HepG2 (cell line): ENCODE measurements around the gene EGFL8.

Source experiments
- ARID5B ChIP-seq: IDR thresholded peaks from 2 replicates; pipeline ENCODE4 v1.4.0; 2020; ENCODE audit warnings: mild to moderate bottlenecking, missing genetic modification reagents
- CEBPB ChIP-seq: IDR thresholded peaks from 2 replicates; pipeline ENCODE4 v1.6.1; 2011; ENCODE audit warnings: low read depth, low read length, improper control_type of control experiment, borderline replicate concordance
- ESRRA ChIP-seq: sonication (generic); formaldehyde crosslinking; IDR thresholded peaks from 2 replicates; pipeline ENCODE4 v1.5.1; 2020; ENCODE audit warnings: mild to moderate bottlenecking, low read depth, missing genetic modification reagents
- EZH2 ChIP-seq: conservative IDR thresholded peaks from 2 replicates; pipeline ENCODE4 v1.6.1; 2012; ENCODE audit warnings: mild to moderate bottlenecking, low read depth, low read length, moderate library complexity
- HDAC2 ChIP-seq: sonication (generic); formaldehyde crosslinking; IDR thresholded peaks from 2 replicates; pipeline ENCODE4 v1.4.0; 2020; ENCODE audit warnings: missing genetic modification reagents
- MAFF ChIP-seq: IDR thresholded peaks from 2 replicates; pipeline ENCODE4 v1.6.1; 2011; ENCODE audit warnings: low read depth, low read length, improper control_type of control experiment
- NFATC3 ChIP-seq: sonication (generic); formaldehyde crosslinking; IDR thresholded peaks from 2 replicates; pipeline ENCODE4 v1.5.1; 2020; ENCODE audit warnings: mild to moderate bottlenecking, missing genetic modification reagents
- POLR2A ChIP-seq, 2 experiments: IDR thresholded peaks; 2 replicates each; pipeline ENCODE4 v1.6.1; 2011; ENCODE audit warnings: low read depth in 2 of 2, low read length in 2 of 2, mild to moderate bottlenecking in 1 of 2, moderate library complexity in 1 of 2; ENCODE audit not compliant: insufficient read depth in 1 of 2
- POLR2AphosphoS5 ChIP-seq: IDR thresholded peaks from 2 replicates; pipeline ENCODE4 v1.6.1; 2012; ENCODE audit warnings: low read depth, low read length
- REST ChIP-seq, 2 experiments: IDR thresholded peaks; 2 replicates each; pipeline ENCODE4 v1.6.1; 2011 to 2012; ENCODE audit warnings: low read length in 2 of 2, borderline replicate concordance in 1 of 2, low read depth in 1 of 2, mild to moderate bottlenecking in 1 of 2, moderate library complexity in 1 of 2
- SRF ChIP-seq: IDR thresholded peaks from 2 replicates; pipeline ENCODE4 v1.6.1; 2011; ENCODE audit warnings: mild to moderate bottlenecking, low read depth, low read length, moderate library complexity
- SUZ12 ChIP-seq: fragments of 150-350 bp; IDR thresholded peaks from 2 replicates; pipeline ENCODE4 v1.6.1; 2014; ENCODE audit warnings: low read depth, low read length
- TF ChIP-seq, protein P1 (sequence below): sonication (generic); formaldehyde crosslinking; IDR thresholded peaks from 2 replicates; pipeline ENCODE4 v1.5.0; 2020; ENCODE audit warnings: missing genetic modification reagents
- TF ChIP-seq, protein P2 (sequence below): sonication (generic); formaldehyde crosslinking; IDR thresholded peaks from 2 replicates; pipeline ENCODE4 v1.4.0; 2020; ENCODE audit warnings: missing genetic modification reagents, borderline replicate concordance

GRCh38 chr6:32131439-32131948 lies 32.9 kb upstream of the EGFL8 start:
- no peak for TF ChIP-seq HDAC2 (CRISPR knock-in tag)
- TF ChIP-seq ARID5B: no peak
- TF ChIP-seq ESRRA: no peak
- no peak for TF ChIP-seq NFATC3 (CRISPR knock-in tag)
- no peak for TF ChIP-seq POLR2AphosphoS5
- TF ChIP-seq, protein P1, sequence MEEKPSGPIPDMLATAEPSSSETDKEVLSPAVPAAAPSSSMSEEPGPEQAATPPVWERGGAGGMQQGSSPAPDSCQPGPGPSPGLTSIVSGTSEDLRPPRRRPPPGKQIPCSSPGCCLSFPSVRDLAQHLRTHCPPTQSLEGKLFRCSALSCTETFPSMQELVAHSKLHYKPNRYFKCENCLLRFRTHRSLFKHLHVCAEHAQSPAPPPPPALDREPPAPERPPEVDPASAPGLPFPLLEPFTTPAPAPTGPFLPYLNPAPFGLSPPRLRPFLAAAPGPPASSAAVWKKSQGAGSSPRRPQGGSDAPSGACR: no peak
- TF ChIP-seq, protein P2, sequence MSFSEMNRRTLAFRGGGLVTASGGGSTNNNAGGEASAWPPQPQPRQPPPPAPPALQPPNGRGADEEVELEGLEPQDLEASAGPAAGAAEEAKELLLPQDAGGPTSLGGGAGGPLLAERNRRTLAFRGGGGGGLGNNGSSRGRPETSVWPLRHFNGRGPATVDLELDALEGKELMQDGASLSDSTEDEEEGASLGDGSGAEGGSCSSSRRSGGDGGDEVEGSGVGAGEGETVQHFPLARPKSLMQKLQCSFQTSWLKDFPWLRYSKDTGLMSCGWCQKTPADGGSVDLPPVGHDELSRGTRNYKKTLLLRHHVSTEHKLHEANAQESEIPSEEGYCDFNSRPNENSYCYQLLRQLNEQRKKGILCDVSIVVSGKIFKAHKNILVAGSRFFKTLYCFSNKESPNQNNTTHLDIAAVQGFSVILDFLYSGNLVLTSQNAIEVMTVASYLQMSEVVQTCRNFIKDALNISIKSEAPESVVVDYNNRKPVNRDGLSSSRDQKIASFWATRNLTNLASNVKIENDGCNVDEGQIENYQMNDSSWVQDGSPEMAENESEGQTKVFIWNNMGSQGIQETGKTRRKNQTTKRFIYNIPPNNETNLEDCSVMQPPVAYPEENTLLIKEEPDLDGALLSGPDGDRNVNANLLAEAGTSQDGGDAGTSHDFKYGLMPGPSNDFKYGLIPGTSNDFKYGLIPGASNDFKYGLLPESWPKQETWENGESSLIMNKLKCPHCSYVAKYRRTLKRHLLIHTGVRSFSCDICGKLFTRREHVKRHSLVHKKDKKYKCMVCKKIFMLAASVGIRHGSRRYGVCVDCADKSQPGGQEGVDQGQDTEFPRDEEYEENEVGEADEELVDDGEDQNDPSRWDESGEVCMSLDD (CRISPR knock-in tag): no peak
- no peak for TF ChIP-seq EZH2
- TF ChIP-seq MAFF: no peak
- no peak for TF ChIP-seq REST (IDR thresholded peaks at IDR 0.05; ENCODE audit: borderline replicate concordance in 1 of 2, low read depth in 1 of 2, low read length in 2 of 2)
- no peak for TF ChIP-seq CEBPB
- TF ChIP-seq SRF: no peak
- no peak for TF ChIP-seq SUZ12
- TF ChIP-seq POLR2A (IDR thresholded peaks at IDR 0.05; ENCODE audit: insufficient read depth in 1 of 2, low read depth in 2 of 2, low read length in 2 of 2): no peak
